ENCODE measurements around the gene ERC2. TPM values are rescaled to one million over a fixed set of nuclear protein-coding genes. Genes with fewer than 3 reads are reported as not detected.

ERC2 gene
- total RNA-seq, 1 donor from 2014 or later = 3.4 TPM

DNA sequence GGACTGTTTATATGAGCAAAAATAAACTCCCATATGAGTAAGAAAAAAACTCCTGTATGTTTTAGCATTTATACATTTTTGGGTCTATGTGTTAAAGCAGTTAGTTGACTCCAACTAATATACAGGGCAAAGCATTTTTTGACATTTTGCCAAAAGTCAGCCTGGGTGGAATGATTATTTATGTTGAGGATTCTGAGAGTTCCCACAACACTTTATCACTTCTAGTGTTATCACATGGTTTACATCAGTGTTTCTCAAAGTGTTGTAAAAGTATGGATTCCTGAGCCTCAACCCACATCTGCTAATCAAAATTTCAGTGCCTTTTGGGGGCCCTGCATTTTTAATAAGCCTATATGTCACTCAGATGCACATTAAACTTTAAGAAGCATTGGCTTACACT, 643.9 kb downstream of the ERC2 start:
- no peak for DNase-seq

- no peak for DNase-seq
Measured at GRCh38 chr3:55823829-55824228, 644.4 kb downstream of the ERC2 start.

DNA sequence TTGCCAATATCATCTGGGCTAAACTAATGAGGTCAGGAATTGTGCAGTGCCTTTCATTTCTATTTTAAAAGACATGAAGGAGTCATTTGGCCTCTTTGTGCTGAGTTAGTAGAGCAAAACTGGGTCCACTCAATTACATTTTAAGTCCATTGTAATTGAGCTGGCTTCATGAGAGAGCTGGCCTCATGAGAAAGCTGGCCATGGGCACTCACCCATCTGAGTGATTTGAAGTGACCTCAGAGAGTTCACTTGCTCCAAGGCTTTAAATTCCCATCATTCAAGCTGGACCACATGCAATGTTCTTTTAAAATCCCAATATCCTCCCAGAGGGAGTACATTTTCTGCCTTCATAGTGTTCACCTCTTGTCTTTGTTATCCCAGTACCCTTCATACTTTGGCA, 645.3 kb downstream of the ERC2 start:
- no peak for DNase-seq

GRCh38 chr3:55819005-55819404, 649.3 kb downstream of the ERC2 start:
- no peak for DNase-seq

GRCh38 chr3:55818485-55818884, 649.8 kb downstream of the ERC2 start:
- peak; percentile 21 for DNase-seq

DNA sequence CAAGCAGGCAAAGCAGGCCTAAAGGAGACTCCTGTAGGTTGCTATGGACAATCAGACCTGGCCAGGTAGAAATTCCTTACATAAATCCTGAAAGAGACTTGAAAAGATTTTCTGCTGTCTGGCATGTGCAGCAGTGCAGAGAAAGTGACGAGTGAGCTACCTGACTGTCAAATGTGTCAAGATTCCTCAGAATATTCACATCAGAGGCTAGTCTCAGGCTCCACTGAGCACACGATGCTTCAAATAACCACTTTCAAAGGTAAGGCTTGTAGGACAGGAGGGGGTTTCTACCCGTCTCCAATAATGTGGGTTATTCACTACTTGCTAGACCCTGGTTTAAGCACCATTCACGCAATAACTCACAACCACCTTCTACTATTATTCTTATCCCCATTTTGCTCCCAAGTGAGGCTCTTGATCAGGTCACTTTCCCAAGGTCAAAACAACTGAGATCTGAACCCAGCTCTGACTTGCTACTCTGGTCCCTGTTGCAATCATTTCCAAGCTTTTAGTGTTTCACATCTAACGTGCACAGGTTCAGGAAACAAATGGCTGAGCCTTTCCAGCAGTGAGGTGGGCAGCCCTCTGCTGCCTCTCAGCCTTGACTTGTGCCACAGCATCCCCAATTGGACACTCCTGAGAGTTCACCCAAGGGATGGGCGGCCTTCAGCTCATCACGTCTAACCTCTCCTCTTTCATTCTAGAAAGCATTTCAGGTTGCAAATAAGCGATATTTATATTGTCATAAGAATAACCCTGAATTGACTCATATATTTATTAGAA, 651.3 kb downstream of the ERC2 start:
- DNase-seq = no peak

DNA sequence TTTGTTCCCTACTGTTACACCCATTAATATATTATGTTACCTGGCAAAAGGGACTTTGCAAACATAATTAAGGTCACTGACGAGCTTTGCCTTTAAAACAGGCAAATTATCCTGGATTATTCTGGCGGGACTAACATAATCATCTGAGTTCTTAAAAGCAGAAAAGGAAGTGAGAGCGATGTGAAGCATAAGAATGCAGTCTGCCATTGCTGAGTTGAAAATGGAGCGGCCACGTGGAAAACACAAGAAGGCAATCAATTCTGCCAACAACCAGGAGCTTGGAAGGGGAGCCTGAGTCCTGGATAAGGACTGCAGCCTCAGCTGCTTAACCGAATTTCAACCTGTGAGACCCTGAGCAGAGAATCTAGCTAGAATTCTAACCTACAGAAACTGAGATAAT, 653.0 kb downstream of the ERC2 start:
- DNase-seq = no peak

GRCh38 chr3:55813268-55814097, 654.8 kb downstream of the ERC2 start:
- no peak for DNase-seq

DNA sequence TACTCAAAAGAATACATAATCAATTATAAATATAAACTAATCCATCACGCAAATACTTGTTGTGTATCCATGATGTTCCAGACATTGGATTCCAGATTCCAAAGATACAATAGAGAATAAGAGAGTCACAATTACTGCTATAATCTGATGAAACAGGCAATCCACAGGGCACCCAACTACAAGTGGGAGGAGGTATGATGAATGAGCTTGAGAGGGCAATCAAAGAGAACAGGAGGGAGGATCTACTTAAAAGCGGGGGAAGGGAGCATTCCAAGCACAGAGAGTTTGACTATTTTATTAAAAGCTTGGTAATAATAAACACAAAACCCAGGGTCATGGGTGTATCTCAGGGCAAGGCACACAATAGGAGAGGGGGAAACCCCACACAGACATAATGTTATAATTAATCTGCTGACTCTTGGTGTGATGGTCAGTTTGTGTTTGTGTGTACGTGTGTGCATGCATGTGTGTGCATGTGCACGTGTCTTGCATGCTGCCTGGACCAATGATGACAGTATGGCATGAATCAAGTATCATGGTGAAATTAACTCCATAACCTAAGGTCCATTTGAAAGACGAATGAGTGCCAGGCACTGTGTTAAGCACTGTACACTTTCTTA, 655.8 kb downstream of the ERC2 start:
- DNase-seq = no peak

DNA sequence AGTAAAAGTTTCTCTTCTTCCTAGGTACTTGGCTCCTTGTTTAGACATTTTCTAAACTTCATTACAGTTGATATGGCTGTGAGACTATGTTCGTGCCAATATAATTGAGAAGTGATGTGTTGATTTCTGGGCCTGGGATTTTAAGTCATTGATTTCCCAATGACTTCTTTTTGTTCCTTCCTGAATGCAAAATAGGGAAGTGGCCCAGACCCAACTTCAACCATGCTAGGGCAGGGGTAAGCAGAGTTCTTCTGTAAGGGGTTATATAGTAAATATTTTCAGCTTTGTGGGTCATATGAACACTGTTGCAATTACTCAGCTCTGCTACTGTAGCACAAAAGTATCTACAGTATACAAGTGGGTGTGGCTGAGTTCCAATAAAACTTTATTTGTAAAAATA, 661.1 kb downstream of the ERC2 start:
- DNase-seq = no peak

GRCh38 chr3:55805169-55805568, 663.1 kb downstream of the ERC2 start:
- no peak for DNase-seq

DNA sequence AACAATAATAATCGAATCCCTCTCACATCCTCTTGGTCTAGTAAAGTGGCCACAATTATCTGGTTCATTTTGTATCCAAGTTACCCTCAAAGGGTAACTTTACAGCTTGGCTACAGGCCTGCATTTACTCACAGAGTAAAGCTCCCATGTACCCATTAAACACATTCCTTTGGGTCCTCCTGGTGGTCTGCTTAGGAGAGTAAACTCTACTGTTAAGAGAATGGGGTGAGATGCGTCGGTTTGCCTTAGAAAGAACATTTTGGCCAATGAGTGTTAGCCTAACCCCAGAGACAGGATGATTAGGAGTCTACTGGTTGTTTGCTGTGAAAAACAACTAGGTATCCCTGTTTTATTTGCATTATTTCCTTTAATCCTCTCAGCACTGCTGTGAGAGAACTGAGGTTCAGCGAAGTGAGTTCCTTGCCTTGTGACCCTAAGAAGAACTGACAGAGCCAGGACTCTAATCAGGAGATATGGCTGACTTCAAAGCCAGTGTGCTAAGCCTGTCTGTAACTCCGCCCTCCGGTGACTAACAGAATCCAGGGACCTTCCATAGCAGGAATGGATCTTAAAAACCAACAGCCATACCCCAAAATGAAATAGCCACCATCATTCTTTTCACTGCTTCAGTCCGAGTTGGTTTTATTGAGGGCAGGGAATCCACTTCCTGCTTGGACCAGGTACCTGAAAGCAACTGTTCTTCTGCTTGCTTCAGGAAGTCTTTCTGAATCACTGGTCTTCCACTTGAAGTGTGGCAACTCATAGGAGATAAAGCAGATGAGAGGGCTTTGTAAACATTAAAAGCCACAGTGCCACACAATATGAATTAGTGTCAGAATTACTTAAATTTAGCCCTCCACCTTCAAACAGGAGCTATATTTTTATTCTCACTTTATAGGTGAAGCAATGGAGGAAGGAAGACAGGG, 663.8 kb downstream of the ERC2 start:
- no peak for DNase-seq

DNA sequence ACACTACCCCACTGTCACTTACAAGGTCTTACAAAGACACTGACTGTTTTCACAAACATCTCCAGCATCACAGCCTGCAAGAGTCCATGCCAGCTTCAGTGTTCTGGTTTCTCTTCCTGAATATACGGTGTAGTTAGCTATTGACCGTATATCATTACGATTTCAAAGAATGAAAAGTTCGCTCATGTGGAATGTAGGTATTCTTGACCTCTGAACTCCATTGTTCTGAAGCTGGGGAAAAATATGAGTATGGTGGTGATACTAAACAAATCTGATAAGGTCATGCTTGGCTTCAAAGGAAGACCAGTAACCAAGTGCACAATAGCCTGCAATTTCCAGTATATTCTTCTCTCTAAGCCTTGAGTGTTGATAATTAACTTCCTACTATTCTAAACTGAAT, 665.5 kb downstream of the ERC2 start:
- no peak for DNase-seq

DNA sequence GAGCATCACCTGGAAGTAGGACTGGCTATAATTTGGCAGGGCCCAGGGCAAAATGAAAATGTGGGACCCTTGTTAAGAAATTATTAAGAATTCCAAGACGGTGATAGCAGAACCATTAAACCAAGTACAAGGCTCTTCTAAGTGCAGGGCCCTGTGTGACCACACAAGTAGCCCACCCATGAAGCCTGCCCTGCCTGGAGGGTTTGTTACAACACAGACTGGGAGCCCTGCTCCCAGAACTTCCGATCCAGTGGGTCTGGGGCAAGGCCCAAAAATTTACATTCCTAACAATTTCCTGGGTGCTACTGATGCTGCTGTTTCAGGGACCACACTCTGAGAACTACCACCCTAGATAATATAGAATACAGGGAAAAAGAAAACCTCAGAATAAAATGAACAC, 666.6 kb downstream of the ERC2 start:
- no peak for DNase-seq

DNA sequence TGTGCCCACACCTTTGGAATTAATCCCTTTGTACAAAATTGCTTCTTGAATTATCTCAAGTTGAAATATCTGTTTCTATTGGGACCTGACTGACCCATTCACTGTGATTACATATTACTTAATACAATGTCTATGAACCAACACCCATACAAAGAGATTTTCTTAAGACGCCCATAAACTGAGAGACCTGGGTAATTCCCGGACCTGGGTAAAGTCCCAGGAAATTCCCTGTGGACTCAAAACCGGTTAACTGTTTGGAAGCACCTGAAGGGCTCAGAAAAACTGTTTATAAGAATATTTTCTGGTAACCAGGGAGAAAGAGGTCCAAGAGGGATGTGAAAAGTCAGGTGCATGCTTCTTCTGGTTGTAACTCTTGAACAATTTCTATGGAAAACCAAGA, 667.2 kb downstream of the ERC2 start:
- no peak for DNase-seq

DNA sequence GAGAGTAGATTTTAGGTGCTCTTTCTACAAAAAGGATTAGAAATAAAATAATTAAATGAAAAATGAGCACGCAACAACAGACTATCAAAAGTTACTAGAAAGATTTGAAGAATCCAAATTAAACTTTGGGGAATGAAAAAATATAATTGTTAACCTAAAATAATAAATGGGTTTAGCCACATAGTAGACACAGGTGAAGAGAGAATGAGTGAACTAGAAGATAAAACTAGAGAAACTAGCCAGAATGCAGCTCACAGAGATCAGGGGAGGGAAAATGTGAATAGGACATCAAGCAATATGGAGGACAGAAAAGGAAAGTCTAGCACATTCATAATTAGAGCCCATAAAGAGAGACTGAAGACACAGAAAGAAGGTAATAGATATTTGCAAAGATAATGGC, 670.5 kb downstream of the ERC2 start:
- no peak for DNase-seq

DNA sequence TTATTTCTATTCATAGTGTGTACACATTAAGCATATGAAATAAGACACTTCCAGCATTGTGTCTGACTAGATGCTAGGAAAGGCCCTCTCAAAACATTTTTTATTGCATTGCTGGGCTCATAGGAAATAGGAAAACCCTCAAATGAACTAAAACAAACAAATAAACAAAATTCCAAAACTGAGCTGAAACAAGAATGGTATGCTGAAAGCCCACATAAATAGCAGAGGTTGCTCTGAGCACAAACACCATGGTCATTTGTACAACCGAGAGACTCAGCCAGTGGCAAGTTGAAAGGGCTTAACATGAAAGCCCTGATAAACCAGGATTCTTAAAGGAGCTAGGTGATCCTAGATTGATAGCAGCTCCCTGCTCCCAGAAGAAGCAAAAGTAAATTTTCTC, 671.2 kb downstream of the ERC2 start:
- no peak for DNase-seq

GRCh38 chr3:55796533-55796932, 671.7 kb downstream of the ERC2 start:
- DNase-seq = no peak

GRCh38 chr3:55795746-55796145, 672.5 kb downstream of the ERC2 start:
- no peak for DNase-seq

- no peak for DNase-seq
Measured at GRCh38 chr3:55795296-55795695, 673.0 kb downstream of the ERC2 start.

DNA sequence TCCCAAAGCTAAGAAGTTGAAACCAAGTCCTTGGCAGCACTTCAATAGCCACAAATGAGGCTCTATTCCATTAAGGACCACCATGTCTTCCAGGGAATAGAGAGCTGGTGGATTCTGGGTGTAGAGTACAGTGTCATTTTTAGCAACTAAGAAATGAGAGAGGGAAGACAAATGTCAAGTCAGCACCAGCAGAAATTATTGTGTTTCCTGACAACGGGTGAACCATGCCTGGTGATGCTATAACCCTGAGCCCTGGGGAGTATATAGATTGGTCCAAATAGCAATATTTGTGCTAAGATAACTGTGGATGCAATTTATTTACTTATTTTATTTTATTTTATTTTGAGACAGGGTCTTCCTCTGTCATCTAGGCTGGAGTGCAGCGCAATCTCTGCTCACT, 675.5 kb downstream of the ERC2 start:
- DNase-seq = no peak

DNA sequence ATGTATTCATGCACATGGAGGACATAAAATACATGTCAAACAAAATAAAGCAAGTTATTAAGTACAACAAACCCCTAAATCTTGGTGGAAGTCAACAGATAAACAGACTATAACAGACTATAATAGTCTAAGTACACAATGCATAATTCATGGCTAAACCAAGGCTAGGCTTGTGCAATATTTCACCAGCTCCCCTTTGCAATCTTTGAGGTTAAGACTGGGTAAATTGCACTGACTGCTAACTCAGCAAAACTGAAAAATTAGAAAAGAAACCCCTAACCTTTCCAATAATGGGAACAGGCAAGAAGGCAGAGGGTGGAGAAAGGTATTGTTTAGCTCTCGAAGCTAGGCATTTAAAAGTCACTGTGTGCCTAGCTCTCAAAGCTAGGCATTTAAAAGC, 676.3 kb downstream of the ERC2 start:
- DNase-seq = no peak
